Stimulated activated effector memory CD8-positive, alpha-beta T cell treated with anti-CD3 and anti-CD28 coated beads, Interleukin-12 subunit alpha, Interleukin-12 subunit beta, amount 100 ng/mL, for 72 hours (primary cell): ENCODE measurements around the gene ZYX.

Source experiments
- ATAC-seq: fragments of 150-1000 bp; cut with Tn5 transposase; 2 replicates; pipeline ENCODE4 v1.10.0; 2021
- DNase-seq, 2 donors: peaks; one replicate each; pipeline ENCODE4 v3.0.0; 2021 to 2022; ENCODE audit warnings: low spot score in 2 of 2
- H3K27ac Mint-ChIP-seq: one replicate; pipeline ENCODE4 v1.8.0; 2022; ENCODE audit warnings: mild to moderate bottlenecking, mixed read lengths
- H3K36me3 Mint-ChIP-seq: one replicate; pipeline ENCODE4 v1.8.0; 2022; ENCODE audit warnings: mild to moderate bottlenecking, mixed read lengths
- H3K4me1 Mint-ChIP-seq: one replicate; pipeline ENCODE4 v1.8.0; 2022; ENCODE audit warnings: mixed read lengths
- H3K4me3 Mint-ChIP-seq: one replicate; pipeline ENCODE4 v1.8.0; 2022; ENCODE audit warnings: mild to moderate bottlenecking, mixed read lengths
- H3K9me3 Mint-ChIP-seq: one replicate; pipeline ENCODE4 v1.8.0; 2022; ENCODE audit warnings: mixed read lengths

The ZYX gene

GRCh38 chr7:143375298-143376034, 5.7 kb upstream of the ZYX start:
- Mint-ChIP-seq H3K9me3 (no peaks in the 10 kb centered on the region), H3K4me3 (peak overlapping the region; percentile 48), H3K36me3 (peaks cover 10% of the 10 kb centered on the region), H3K27ac (peak overlapping the region; percentile 91), H3K4me1 (peaks cover 84% of the 10 kb centered on the region)
- DNase-seq (peak in 1 of 2 donors; percentile 73), ATAC-seq (peak; percentile 74)

GRCh38 chr7:143376396-143376795, 4.7 kb upstream of the ZYX start:
- H3K27ac Mint-ChIP-seq = peak overlapping the region; percentile 91
- no peak for DNase-seq
- H3K4me1 Mint-ChIP-seq = peaks cover 76% of the 10 kb centered on the region
- peak overlapping the region; percentile 48 for H3K4me3 Mint-ChIP-seq
- ATAC-seq = no peak
- H3K9me3 Mint-ChIP-seq = no peaks in the 10 kb centered on the region
- peaks cover 10% of the 10 kb centered on the region for H3K36me3 Mint-ChIP-seq

- H3K27ac Mint-ChIP-seq = peak overlapping the region; percentile 96
- DNase-seq = no peak
- peaks cover 60% of the 10 kb centered on the region for H3K4me1 Mint-ChIP-seq
- H3K4me3 Mint-ChIP-seq = no peak overlapping the region
- H3K36me3 Mint-ChIP-seq = peaks cover 18% of the 10 kb centered on the region
- no peaks in the 10 kb centered on the region for H3K9me3 Mint-ChIP-seq
- ATAC-seq = no peak
These were observed 1.4 kb upstream of the ZYX start for GRCh38 chr7:143379611-143380259.

GRCh38 chr7:143380260-143380645, 892 bp upstream of the ZYX start:
- H3K4me3 Mint-ChIP-seq = no peak overlapping the region
- peak overlapping the region; percentile 96 for H3K27ac Mint-ChIP-seq
- DNase-seq (peak; percentile 90 to 95), ATAC-seq (peak; percentile 66)
- no peaks in the 10 kb centered on the region for H3K9me3 Mint-ChIP-seq
- H3K4me1 Mint-ChIP-seq = peaks cover 55% of the 10 kb centered on the region
- peaks cover 18% of the 10 kb centered on the region for H3K36me3 Mint-ChIP-seq

- peak overlapping the region; percentile 96 for H3K27ac Mint-ChIP-seq
- DNase-seq = no peak
- peaks cover 42% of the 10 kb centered on the region for H3K4me1 Mint-ChIP-seq
- H3K36me3 Mint-ChIP-seq = peaks cover 18% of the 10 kb centered on the region
- ATAC-seq = peak; percentile 11
- H3K9me3 Mint-ChIP-seq = no peaks in the 10 kb centered on the region
- no peak overlapping the region for H3K4me3 Mint-ChIP-seq
These were observed 431 bp downstream of the ZYX start for GRCh38 chr7:143381427-143382125.

- no peak for ATAC-seq
- no peaks in the 10 kb centered on the region for H3K9me3 Mint-ChIP-seq
- DNase-seq = no peak
- H3K4me1 Mint-ChIP-seq = peaks cover 35% of the 10 kb centered on the region
- peaks cover 18% of the 10 kb centered on the region for H3K36me3 Mint-ChIP-seq
- H3K27ac Mint-ChIP-seq = peak overlapping the region; percentile 61
- H3K4me3 Mint-ChIP-seq = no peak overlapping the region
These were observed 1.1 kb downstream of the ZYX start for GRCh38 chr7:143382126-143382790.

GRCh38 chr7:143382791-143383641, 1.9 kb downstream of the ZYX start:
- Mint-ChIP-seq H3K36me3 (peaks cover 18% of the 10 kb centered on the region), H3K27ac (peak overlapping the region; percentile 61), H3K4me1 (peaks cover 32% of the 10 kb centered on the region), H3K4me3 (no peak overlapping the region), H3K9me3 (no peaks in the 10 kb centered on the region)
- DNase-seq (no peak), ATAC-seq (no peak)

- Mint-ChIP-seq H3K4me3 (no peak overlapping the region), H3K9me3 (no peaks in the 10 kb centered on the region), H3K27ac (no peak overlapping the region), H3K4me1 (peaks cover 27% of the 10 kb centered on the region), H3K36me3 (peaks cover 20% of the 10 kb centered on the region)
- DNase-seq (no peak), ATAC-seq (no peak)
These were observed 2.5 kb downstream of the ZYX start for GRCh38 chr7:143383642-143383957.

GRCh38 chr7:143384148-143384547, 3.0 kb downstream of the ZYX start:
- peaks cover 26% of the 10 kb centered on the region for H3K36me3 Mint-ChIP-seq
- no peak overlapping the region for H3K4me3 Mint-ChIP-seq
- peaks cover 24% of the 10 kb centered on the region for H3K4me1 Mint-ChIP-seq
- ATAC-seq (no peak), DNase-seq (no peak)
- no peak overlapping the region for H3K27ac Mint-ChIP-seq
- H3K9me3 Mint-ChIP-seq = no peaks in the 10 kb centered on the region

GRCh38 chr7:143384661-143385631, 3.8 kb downstream of the ZYX start:
- Mint-ChIP-seq H3K9me3 (no peaks in the 10 kb centered on the region), H3K4me1 (peaks cover 23% of the 10 kb centered on the region), H3K27ac (no peak overlapping the region), H3K36me3 (peaks cover 29% of the 10 kb centered on the region), H3K4me3 (no peak overlapping the region)
- ATAC-seq = no peak
- no peak for DNase-seq

GRCh38 chr7:143385891-143386781, 5.0 kb downstream of the ZYX start:
- Mint-ChIP-seq H3K4me1 (peaks cover 27% of the 10 kb centered on the region), H3K4me3 (no peak overlapping the region), H3K27ac (no peak overlapping the region), H3K36me3 (peaks cover 36% of the 10 kb centered on the region), H3K9me3 (no peaks in the 10 kb centered on the region)
- DNase-seq = no peak
- peak; percentile 46 for ATAC-seq

GRCh38 chr7:143387156-143387975, 6.2 kb downstream of the ZYX start:
- Mint-ChIP-seq H3K27ac (no peak overlapping the region), H3K9me3 (no peaks in the 10 kb centered on the region), H3K4me1 (peaks cover 23% of the 10 kb centered on the region), H3K4me3 (no peak overlapping the region), H3K36me3 (peaks cover 41% of the 10 kb centered on the region)
- DNase-seq (no peak), ATAC-seq (no peak)
